Ramos (cell line): ENCODE measurements around the gene KLK13.

ENCODE experiments used
- in situ Hi-C: fragments of 300-500 bp; cut with MboI; formaldehyde crosslinking; loops from one replicate; pipeline ENCODE4 v1.14.3; 2022; ENCODE audit warnings: low sequenced_read_pairs; ENCODE audit not compliant: unreplicated experiment

The KLK13 gene

GRCh38 chr19:51064534-51065220 lies at the start of gene KLK13:
TSS of gene KLK13 (minus strand) at chr19:51065092. CDS start at chr19:51065067, 25 bp downstream.
- in situ Hi-C loops, result no loop called here

DNA sequence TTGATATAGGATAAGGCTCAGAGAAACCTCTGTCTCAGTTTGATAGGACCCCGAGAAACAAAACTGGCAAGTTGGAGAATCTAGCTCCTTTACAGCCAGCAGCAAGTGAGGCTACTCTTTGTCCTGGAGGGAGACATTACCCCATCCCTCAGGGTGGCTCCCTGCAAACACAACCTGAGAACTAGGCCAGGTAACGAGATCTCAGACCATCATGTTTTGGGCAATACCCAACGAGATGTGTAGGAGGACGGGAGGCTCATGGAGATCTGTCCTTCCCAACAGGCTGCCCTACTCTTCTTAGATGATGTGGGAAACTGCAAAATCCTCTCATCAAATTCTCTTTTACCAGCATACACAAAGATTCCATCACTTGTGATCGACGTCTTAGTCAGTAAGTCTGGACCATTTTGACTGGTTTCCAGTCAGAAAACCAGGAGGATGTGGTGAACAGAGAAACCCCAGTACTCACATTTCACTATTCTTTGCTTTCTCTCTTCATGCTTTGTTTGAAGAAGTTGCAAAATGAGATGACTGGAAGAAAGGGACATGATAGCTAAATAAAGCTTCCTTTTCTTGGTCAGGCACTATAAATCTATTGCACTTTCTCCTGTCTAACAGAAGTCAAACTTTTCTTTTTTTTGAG lies 49.3 kb upstream of the KLK13 start:
- in situ Hi-C loops, result no loop called here

DNA sequence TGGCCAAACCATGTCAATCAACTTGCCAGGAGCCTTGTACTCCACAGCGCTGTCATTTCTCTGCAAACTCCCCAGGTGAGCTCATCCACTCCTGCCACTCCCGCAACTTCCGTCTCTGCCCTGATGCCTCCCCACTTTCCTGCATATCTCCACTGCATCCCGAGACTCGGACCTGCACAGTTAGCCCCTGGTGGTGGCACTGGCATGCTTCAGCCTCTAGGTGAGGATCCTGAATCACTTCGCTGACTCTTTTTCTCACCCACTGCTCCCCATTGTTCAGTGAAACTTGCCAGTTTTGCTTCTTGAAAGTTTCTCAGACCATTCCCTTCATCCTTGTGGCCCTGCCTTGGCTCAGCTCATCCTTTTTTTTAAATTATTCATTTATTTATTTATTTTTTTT lies 46.7 kb upstream of the KLK13 start:
- in situ Hi-C loops, result no loop called here

DNA sequence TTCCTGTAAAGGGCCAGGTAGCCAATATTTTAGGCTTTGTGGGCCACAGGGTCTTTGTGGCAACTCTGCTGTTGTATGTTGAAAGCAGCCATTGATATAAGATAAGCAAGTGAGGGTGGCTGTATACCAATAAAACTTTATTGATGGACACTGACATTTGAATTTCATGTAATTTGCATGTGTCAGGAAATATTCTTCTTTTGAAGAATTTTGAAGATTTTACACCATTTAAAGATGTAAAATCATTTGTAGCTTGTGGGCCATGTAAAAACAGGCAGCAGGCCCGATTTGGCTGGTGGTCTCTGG lies 45.7 kb upstream of the KLK13 start:
- in situ Hi-C loops, result no loop called here

DNA sequence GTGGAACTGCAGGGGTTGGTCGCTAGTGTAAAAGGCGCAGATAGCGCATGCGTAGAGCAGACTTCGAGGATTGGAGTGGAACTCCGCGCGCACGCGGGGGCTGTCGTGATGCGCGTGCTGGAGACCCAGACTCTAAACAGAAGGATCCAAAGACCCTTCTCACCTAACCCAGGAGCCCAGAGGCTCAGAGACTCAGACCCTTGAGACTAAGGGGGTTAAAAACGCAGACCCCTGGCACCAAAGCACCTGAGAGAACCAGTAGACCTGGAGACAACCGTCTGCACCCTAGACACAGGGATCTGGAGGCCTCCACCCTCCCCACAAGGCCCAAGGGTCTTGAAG lies 43.9 kb upstream of the KLK13 start:
- in situ Hi-C loops, result no loop called here

GRCh38 chr19:51108066-51108804 lies 43.3 kb upstream of the KLK13 start, which contains the start of gene CTU1:
TSS of gene CTU1 (minus strand) at chr19:51108409. CDS start at chr19:51104569, 3,840 bp downstream.
- in situ Hi-C loops, result no loop called here

DNA sequence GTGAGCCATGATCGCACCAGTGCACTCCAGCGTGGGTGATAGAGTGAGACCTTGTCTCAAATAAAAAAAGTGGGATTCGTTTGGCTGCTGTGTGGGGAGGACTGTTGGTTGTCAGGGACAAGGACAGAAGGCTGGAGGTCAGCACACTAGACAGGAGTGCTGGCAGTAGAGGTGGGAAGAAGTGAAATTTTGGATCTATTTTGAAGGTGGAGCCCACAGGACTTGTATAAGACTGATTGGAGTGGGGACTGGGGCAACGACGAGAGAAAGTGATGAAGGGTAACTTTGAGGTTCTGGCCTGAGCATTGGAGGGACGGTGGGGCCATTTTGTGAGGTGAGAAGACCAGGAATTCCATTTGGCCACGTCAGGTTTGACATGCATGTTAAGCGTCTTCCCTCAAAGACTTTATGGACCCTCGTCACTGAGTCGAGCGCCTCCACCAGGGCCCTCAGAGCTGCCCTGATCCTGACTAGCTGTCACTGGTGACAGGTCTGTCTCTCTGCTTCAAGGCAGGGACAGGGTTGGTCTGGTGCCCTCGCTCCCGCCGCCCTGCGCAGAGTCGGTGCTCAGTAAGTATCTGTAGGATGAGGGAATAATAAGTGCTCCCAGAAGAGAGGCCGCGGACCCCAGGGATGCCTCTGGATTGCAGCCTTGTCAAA lies 42.6 kb upstream of the KLK13 start:
- in situ Hi-C loops, result no loop called here

DNA sequence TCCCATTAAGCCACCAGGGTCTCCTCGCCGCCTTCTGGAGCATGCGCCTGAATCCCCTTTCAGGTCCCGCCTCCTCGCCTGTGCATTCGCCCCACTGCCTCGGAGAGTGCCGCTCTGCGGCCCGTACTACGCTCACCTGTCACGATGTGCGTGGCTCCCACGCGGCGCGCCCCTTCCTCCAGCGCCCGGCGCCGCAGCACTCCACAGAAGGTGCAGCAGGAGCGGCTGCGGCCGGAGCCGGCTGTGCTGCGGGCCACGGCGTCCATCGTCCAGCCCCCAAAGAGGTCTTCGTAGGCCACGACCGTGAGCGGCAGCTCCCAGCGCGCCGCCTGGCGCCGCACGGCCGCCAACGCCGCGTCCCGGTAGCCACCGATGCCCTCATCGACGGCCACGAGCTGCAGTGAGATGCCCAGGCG lies 39.0 kb upstream of the KLK13 start:
- in situ Hi-C loops, result no loop called here

DNA sequence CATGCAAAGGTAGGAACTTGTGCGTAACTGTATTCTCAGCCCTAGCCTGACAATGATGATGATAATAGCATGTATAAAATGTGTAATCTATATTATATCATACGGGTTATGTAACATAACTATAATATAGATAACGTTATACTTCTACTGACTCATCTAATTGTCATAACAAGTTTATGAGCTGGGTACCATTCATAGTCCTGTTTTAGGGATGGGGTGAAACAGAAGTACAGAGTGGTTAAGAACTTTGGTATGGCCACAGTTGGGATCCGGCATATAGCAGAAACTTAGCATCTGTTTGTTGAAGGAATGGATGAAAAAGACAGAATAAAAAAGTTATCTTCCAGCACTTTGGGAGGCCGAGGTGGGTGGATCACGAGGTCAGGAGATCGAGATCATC lies 38.1 kb upstream of the KLK13 start:
- in situ Hi-C loops, result no loop called here

- in situ Hi-C loops, result no loop called here
These were observed 36.4 kb upstream of the KLK13 start for GRCh38 chr19:51101171-51101865.

- in situ Hi-C loops, result no loop called here
These were observed 35.7 kb upstream of the KLK13 start for GRCh38 chr19:51100601-51101000.

- in situ Hi-C loops, result loop anchor here (10.0 kb wide), 1 partner anchor 164 kb away; no protein-coding TSS in a partner anchor
These were observed 34.1 kb upstream of the KLK13 start for GRCh38 chr19:51099047-51099382.

DNA sequence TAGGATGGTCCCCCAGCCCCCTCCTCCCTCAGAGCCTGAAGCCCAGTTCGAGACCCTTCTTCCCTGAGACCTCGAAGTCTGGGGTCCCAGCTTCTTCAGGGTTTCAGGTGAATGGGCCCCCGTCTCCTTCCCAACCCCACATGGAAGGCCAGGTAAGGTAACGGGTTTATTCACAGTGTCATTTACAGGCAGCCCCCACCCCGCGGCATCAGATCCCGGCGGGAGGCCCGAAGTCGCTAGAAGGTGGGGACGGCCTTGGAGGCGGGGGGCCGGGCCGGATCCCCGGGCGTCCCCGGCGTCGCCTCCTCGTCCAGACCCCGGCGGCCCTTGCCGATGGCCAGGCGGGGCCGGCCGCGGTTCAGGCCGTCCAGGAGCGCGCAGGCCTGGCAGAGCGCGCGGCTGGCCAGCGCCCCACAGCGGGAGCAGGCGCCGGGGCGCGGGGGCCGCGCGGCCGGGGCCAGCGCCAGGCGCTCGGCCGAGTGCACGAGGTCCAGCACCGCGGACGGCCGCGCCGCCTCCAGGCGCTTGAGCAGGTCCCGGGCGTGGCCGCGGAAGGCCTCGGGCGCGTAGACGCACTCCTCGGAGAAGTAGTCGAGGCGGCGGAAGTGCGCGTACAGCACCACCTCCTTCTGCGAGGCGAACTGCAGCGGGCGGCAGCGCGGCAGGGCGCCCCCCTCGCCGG lies 33.6 kb upstream of the KLK13 start:
- in situ Hi-C loops, result loop anchor here (10.0 kb wide), 1 partner anchor 164 kb away; no protein-coding TSS in a partner anchor

GRCh38 chr19:51097796-51098195 lies 32.9 kb upstream of the KLK13 start:
- in situ Hi-C loops, result loop anchor here (10.0 kb wide), 1 partner anchor 163 kb away; no protein-coding TSS in a partner anchor

GRCh38 chr19:51097166-51097738 lies 32.4 kb upstream of the KLK13 start:
- in situ Hi-C loops, result loop anchor here (10.0 kb wide), 1 partner anchor 162 kb away; no protein-coding TSS in a partner anchor

DNA sequence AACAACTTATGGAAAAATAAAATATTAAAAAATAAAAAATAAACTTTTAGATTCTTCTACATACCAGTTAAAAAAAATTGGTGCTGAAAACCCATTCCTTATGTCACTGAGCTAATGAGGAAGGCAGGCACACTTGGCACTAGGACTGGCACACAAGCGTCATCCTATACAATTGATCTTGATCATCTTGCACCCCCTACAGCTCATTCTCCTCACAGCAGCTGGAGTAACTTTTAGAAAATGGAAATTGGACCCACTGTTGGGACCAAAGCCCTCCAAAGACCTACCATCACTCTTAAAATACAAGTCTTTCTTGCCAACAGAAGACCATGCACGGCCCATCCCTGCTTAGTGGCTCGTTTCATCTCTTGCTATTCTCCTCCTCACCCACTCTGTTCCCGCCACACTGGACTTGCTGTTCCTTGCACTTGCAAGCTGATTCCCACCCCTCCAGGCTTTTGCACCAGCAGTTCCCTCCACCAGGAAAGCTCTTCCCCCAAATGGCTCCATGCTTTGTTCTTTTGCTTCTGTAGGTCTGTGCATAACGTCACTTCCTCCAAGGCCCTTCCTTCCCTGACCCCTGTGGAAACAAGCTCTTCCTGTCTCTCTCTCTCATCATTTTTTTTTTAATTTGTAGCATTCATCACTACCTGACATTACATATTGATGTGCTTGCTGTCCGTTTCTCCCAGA lies 31.7 kb upstream of the KLK13 start:
- in situ Hi-C loops, result loop anchor here (10.0 kb wide), 1 partner anchor 162 kb away; no protein-coding TSS in a partner anchor

GRCh38 chr19:51094696-51095279 lies 29.9 kb upstream of the KLK13 start:
- in situ Hi-C loops, result loop anchor here (10.0 kb wide), 1 partner anchor 160 kb away; no protein-coding TSS in a partner anchor
